ENCODE results near the gene FXYD5. TPM values are rescaled to one million over a fixed set of nuclear protein-coding genes. Genes with fewer than 3 reads are reported as not detected.
A peak's percentile ranks its signal among the peaks of the same experiment; 100 is the strongest.

FXYD5 gene
- total RNA-seq, 2 donors from 2014 or later, result 11.5 to 17.1 TPM

DNA sequence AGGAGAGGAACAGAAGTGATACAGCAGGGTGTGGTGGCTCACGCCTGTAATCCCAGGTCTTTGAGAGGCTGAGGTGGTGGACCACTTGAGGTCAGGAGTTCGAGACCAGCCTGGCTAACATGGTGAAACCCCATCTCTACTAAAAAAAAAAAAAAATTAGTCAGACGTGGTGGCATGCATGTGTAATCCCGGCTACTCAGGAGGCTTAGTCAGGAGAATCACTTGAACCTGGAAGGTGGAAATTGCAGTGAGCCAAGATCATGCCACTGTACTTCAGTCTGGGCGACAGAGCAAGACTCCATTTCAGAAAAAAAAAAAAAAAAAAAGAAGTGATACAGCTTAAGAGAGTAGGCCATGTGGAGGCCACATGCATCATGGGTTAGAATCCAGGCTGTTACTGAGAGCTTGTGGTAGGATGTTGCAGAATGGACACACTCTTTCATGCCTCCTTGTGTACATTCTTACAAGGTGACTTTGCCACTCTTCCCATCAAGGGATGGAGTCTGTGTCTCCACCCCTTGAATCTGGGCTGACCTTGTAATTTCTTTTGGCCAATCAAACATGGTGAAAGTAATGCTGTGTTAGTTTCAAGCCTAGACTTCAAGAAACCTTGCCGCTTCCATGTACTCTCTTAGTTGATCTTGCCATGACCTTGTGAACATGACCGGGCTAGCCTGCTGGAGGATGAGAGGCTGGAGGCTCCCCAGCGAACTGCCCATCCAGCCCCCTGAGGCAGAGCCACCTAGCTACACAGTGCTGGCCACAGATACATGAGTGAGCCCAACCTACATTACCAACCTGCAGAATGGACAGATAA lies 61.7 kb downstream of the FXYD5 start:
- H3K4me1 ChIP-seq, result peaks cover 27% of the 10 kb centered on the region
- WGBS, 2 donors, result 76 to 92% methylated on average over 7 to 8 of the region's 8 CpGs
- H3K36me3 ChIP-seq (replicated peaks in 1 of 2; ENCODE audit: insufficient read depth in 1 of 2, low read depth in 2 of 2), result no peaks in the 10 kb centered on the region
- no peaks in the 10 kb centered on the region for H3K27me3 ChIP-seq
- DNase-seq (no peak), ATAC-seq (no peak)
- H3K9me3 ChIP-seq, result no peaks in the 10 kb centered on the region
- intact Hi-C loops (cut with DNase I), result no loop called here
- TF ChIP-seq POLR2A (IDR thresholded peaks at IDR 0.05), result no peak
- TF ChIP-seq, protein P1, sequence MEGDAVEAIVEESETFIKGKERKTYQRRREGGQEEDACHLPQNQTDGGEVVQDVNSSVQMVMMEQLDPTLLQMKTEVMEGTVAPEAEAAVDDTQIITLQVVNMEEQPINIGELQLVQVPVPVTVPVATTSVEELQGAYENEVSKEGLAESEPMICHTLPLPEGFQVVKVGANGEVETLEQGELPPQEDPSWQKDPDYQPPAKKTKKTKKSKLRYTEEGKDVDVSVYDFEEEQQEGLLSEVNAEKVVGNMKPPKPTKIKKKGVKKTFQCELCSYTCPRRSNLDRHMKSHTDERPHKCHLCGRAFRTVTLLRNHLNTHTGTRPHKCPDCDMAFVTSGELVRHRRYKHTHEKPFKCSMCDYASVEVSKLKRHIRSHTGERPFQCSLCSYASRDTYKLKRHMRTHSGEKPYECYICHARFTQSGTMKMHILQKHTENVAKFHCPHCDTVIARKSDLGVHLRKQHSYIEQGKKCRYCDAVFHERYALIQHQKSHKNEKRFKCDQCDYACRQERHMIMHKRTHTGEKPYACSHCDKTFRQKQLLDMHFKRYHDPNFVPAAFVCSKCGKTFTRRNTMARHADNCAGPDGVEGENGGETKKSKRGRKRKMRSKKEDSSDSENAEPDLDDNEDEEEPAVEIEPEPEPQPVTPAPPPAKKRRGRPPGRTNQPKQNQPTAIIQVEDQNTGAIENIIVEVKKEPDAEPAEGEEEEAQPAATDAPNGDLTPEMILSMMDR (IDR thresholded peaks at IDR 0.05), result no peak
- no peak overlapping the region for H3K4me3 ChIP-seq
- no peak overlapping the region for H3K27ac ChIP-seq

GRCh38 chr19:35216833-35217648 lies 62.5 kb downstream of the FXYD5 start:
- no peaks in the 10 kb centered on the region for H3K36me3 ChIP-seq (replicated peaks in 1 of 2; ENCODE audit: insufficient read depth in 1 of 2, low read depth in 2 of 2)
- DNase-seq (peak; percentile 22 to 73 (median 42)), ATAC-seq (no peak)
- H3K4me3 ChIP-seq, result no peak overlapping the region
- no peak for TF ChIP-seq POLR2A (IDR thresholded peaks at IDR 0.05)
- TF ChIP-seq, protein P1 (IDR thresholded peaks at IDR 0.05), result no peak
- 39 to 46% methylated on average over 3 of the region's 3 CpGs for WGBS, 2 donors
- H3K4me1 ChIP-seq, result peaks cover 27% of the 10 kb centered on the region
- peak overlapping the region in 1 of 4 donors; percentile 50 for H3K27ac ChIP-seq
- intact Hi-C loops (cut with DNase I), result no loop called here
- H3K27me3 ChIP-seq, result no peaks in the 10 kb centered on the region
- H3K9me3 ChIP-seq, result no peaks in the 10 kb centered on the region

DNA sequence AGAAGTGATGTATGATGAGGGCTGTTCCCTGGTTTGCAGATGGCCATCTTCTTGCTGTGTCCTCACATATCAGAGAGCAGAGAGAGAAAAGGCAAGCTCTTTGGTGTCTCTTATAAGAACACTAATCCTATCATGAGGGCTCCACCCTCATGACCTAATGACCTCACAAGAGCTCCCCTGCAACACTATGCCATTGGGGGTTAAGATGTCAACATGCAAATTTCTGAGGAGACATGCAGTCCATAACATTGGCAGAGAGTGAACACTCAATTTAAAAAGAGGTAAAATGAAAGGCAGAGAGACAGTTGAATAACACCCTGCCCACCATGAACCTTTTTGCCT lies 63.1 kb downstream of the FXYD5 start:
- ATAC-seq, result no peak
- intact Hi-C loops (cut with DNase I), result no loop called here

DNA sequence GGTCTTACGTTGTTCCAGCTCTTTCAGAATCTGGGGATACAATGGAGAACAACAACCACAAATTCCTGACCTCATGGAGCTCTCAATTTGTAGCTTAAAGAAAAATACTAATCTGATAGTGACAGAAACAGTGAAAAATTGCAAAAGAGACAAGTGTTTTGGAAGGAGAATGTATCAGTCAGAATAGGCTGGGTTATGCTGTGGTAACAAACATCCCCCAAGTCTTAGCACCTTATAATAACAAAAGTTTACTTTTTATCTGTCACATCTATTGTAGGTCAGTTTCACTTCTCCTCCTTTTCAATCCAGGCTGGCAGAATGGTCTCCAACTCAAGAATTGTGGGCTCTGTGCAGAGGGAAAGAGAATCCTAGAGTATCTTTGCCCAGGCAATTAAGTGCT lies 64.5 kb downstream of the FXYD5 start:
- TF ChIP-seq, protein P1 (IDR thresholded peaks at IDR 0.05), result no peak
- TF ChIP-seq POLR2A (IDR thresholded peaks at IDR 0.05), result no peak
- H3K27ac ChIP-seq, result no peak overlapping the region
- intact Hi-C loops (cut with DNase I), result no loop called here
- H3K9me3 ChIP-seq, result no peaks in the 10 kb centered on the region
- DNase-seq, result no peak
- no peaks in the 10 kb centered on the region for H3K27me3 ChIP-seq
- no peak overlapping the region for H3K4me3 ChIP-seq
- peaks cover 15% of the 10 kb centered on the region for H3K4me1 ChIP-seq
- no peaks in the 10 kb centered on the region for H3K36me3 ChIP-seq (replicated peaks in 1 of 2; ENCODE audit: insufficient read depth in 1 of 2, low read depth in 2 of 2)
- WGBS, 2 donors, result 83 to 100% methylated on average over 1 of the region's 1 CpG
- ATAC-seq, result no peak

More for the DNA sequence above, 63.1 kb downstream of the FXYD5 start:
- H3K4me3 ChIP-seq, result no peak overlapping the region
- H3K4me1 ChIP-seq, result peaks cover 27% of the 10 kb centered on the region
- H3K36me3 ChIP-seq (replicated peaks in 1 of 2; ENCODE audit: insufficient read depth in 1 of 2, low read depth in 2 of 2), result no peaks in the 10 kb centered on the region
- peak overlapping the region in 1 of 4 donors; percentile 50 for H3K27ac ChIP-seq
- TF ChIP-seq, protein P1 (IDR thresholded peaks at IDR 0.05), result no peak
- no peak for TF ChIP-seq POLR2A (IDR thresholded peaks at IDR 0.05)
- no peaks in the 10 kb centered on the region for H3K9me3 ChIP-seq
- DNase-seq, result no peak
- H3K27me3 ChIP-seq, result no peaks in the 10 kb centered on the region

Small RNA genes lying within 50 kb of the gene (small RNA-seq; reads per million reads assigned to genes)
- gene AC020907.2, result not detected

Other genes with a start within 250 kb of the FXYD5 start
- gene ZNF30, start 227.8 kb upstream of the FXYD5 start, total RNA-seq, result 1 to 10 TPM in 1 of 2 donors, under 1 TPM in 1; 0.66 to 2.6 TPM
- gene ZNF792, start 190.5 kb upstream of the FXYD5 start, total RNA-seq, result 1 to 10 TPM; 4.0 to 7.0 TPM
- gene GRAMD1A, start 154.4 kb upstream of the FXYD5 start, total RNA-seq, result 10 to 100 TPM; 90.8 to 94.9 TPM
- 10 to 100 TPM in 1 of 2 donors, 1 to 10 TPM in 1; 2.3 to 23.6 TPM for gene SCN1B, start 124.3 kb upstream of the FXYD5 start, total RNA-seq
- gene HPN, start 113.0 kb upstream of the FXYD5 start, total RNA-seq, result 100 to 1,000 TPM; 135 to 289 TPM
- gene FXYD3, start 38.9 kb upstream of the FXYD5 start, total RNA-seq, result 10 to 100 TPM; 13.5 to 51.6 TPM
- 1 to 10 TPM; 1.6 to 3.9 TPM for gene LGI4, start 19.7 kb upstream of the FXYD5 start, total RNA-seq
- 1 to 10 TPM; 1.6 to 9.1 TPM for gene FXYD1, start 15.9 kb upstream of the FXYD5 start, total RNA-seq
- 1 to 10 TPM in 1 of 2 donors, under 1 TPM in 1; 0.52 to 1.3 TPM for gene FXYD7, start 11.5 kb upstream of the FXYD5 start, total RNA-seq
- not detected for gene FAM187B, start 74.0 kb downstream of the FXYD5 start, total RNA-seq
- 10 to 100 TPM; 67.5 to 80.1 TPM for gene LSR, start 94.3 kb downstream of the FXYD5 start, total RNA-seq
- gene USF2, start 114.2 kb downstream of the FXYD5 start, total RNA-seq, result 10 to 100 TPM; 76.8 to 91.3 TPM
- gene HAMP, start 127.8 kb downstream of the FXYD5 start, total RNA-seq, result not detected
- gene MAG, start 137.4 kb downstream of the FXYD5 start, total RNA-seq, result 1 to 10 TPM in 1 of 2 donors, not detected in 1; 1.6 TPM
- 1 to 10 TPM in 1 of 2 donors, under 1 TPM in 1; 0.52 to 3.0 TPM for gene CD22, start 174.5 kb downstream of the FXYD5 start, total RNA-seq
- 1 to 10 TPM; 1.6 to 2.3 TPM for gene FFAR1, start 193.2 kb downstream of the FXYD5 start, total RNA-seq
- not detected for gene FFAR3, start 203.7 kb downstream of the FXYD5 start, total RNA-seq
- gene GPR42, start 216.3 kb downstream of the FXYD5 start, total RNA-seq, result not detected

Data from body of pancreas (tissue), 4 donors.